GM23338 (cell line): ENCODE results near the gene UCN. TPM values are rescaled to one million over a fixed set of nuclear protein-coding genes. Genes with fewer than 3 reads are reported as not detected.
A peak's percentile ranks its signal among the peaks of the same experiment; 100 is the strongest.

ENCODE experiments used
- ATAC-seq: fragments of 200-7000 bp; cut with Tn5 transposase; 3 replicates; pipeline ENCODE4 v1.9.1; 2020
- DNase-seq: peaks from one replicate; pipeline ENCODE4 v3.0.0-alpha.2; 2015; ENCODE audit warnings: low spot score
- H2AFZ ChIP-seq: fragments of 200-600 bp; sonication (generic); 2 replicates; pipeline ENCODE4 v1.8.0; 2016; ENCODE audit warnings: antibody characterized with exemption, mild to moderate bottlenecking, moderate library complexity
- H3F3A ChIP-seq: fragments of 200-600 bp; sonication (generic); replicated peaks from 2 replicates; pipeline ENCODE4 v1.8.0; 2017; ENCODE audit warnings: antibody characterized with exemption, mixed run types, low read depth
- H3K27ac ChIP-seq: fragments of 200-600 bp; sonication (generic); 2 replicates; pipeline ENCODE4 v1.6.1; 2016; ENCODE audit warnings: low read depth
- H3K27me3 ChIP-seq: fragments of 200-600 bp; sonication (generic); 2 replicates; pipeline ENCODE4 v1.8.0; 2016; ENCODE audit warnings: mild to moderate bottlenecking, mixed run types, moderate library complexity; ENCODE audit not compliant: insufficient read depth
- H3K36me3 ChIP-seq: fragments of 200-600 bp; sonication (generic); 2 replicates; pipeline ENCODE4 v1.8.0; 2016; ENCODE audit warnings: mild to moderate bottlenecking; ENCODE audit not compliant: insufficient read depth
- H3K4me1 ChIP-seq: fragments of 200-600 bp; sonication (generic); 2 replicates; pipeline ENCODE4 v1.8.0; 2016; ENCODE audit warnings: mild to moderate bottlenecking, moderate library complexity; ENCODE audit not compliant: insufficient read depth
- H3K4me2 ChIP-seq: fragments of 200-600 bp; sonication (generic); 2 replicates; pipeline ENCODE4 v1.7.1; 2017; ENCODE audit warnings: mixed run types
- H3K4me3 ChIP-seq: fragments of 200-600 bp; sonication (generic); 2 replicates; pipeline ENCODE4 v1.6.1; 2016; ENCODE audit warnings: mixed run types
- H3K79me2 ChIP-seq: fragments of 200-600 bp; sonication (generic); replicated peaks from 2 replicates; pipeline ENCODE4 v1.8.0; 2017; ENCODE audit warnings: mild to moderate bottlenecking; ENCODE audit not compliant: insufficient read depth
- H3K9me2 ChIP-seq: fragments of 200-600 bp; sonication (generic); 2 replicates; pipeline ENCODE4 v1.8.0; 2017; ENCODE audit not compliant: insufficient read depth
- H4K20me1 ChIP-seq: fragments of 200-600 bp; sonication (generic); replicated peaks from 2 replicates; pipeline ENCODE4 v1.8.0; 2017; ENCODE audit warnings: mild to moderate bottlenecking; ENCODE audit not compliant: insufficient read depth
- H3K27ac Mint-ChIP-seq: 2 replicates; pipeline ENCODE4 v1.8.0; 2020; ENCODE audit warnings: inconsistent platforms, mild to moderate bottlenecking, moderate library complexity, mixed read lengths
- H3K27me3 Mint-ChIP-seq: 3 replicates; pipeline ENCODE4 v1.8.0; 2022; ENCODE audit warnings: low read depth, mild to moderate bottlenecking, moderate library complexity, mixed read lengths, inconsistent platforms; ENCODE audit not compliant: insufficient read depth, poor library complexity
- H3K36me3 Mint-ChIP-seq: 3 replicates; pipeline ENCODE4 v1.8.0; 2021; ENCODE audit warnings: low read depth, mild to moderate bottlenecking, inconsistent platforms, moderate library complexity, mixed read lengths
- H3K4me1 Mint-ChIP-seq: 3 replicates; pipeline ENCODE4 v1.8.0; 2020; ENCODE audit warnings: mild to moderate bottlenecking, inconsistent platforms, mixed read lengths
- H3K4me3 Mint-ChIP-seq: 3 replicates; pipeline ENCODE4 v1.8.0; 2021; ENCODE audit warnings: moderate library complexity, mild to moderate bottlenecking, inconsistent platforms, mixed read lengths
- H3K9me3 Mint-ChIP-seq: 3 replicates; pipeline ENCODE4 v1.8.0; 2020; ENCODE audit warnings: moderate library complexity, mild to moderate bottlenecking, inconsistent platforms, mixed read lengths
- EZH2phosphoT487 ChIP-seq: fragments of 200-600 bp; sonication (generic); IDR thresholded peaks from one replicate; pipeline ENCODE4 v1.8.1; 2018; ENCODE audit warnings: antibody characterized with exemption; ENCODE audit not compliant: unreplicated experiment
- JUNB ChIP-seq: IDR thresholded peaks from one replicate; pipeline ENCODE4 v1.6.1; 2016; ENCODE audit warnings: antibody characterized with exemption; ENCODE audit not compliant: unreplicated experiment
- NANOG ChIP-seq: IDR thresholded peaks from 2 replicates; pipeline ENCODE4 v1.6.1; 2016; ENCODE audit warnings: antibody characterized with exemption, borderline replicate concordance
- POLR2AphosphoS5 ChIP-seq: IDR thresholded peaks from 2 replicates; pipeline ENCODE4 v1.6.1; 2016; ENCODE audit warnings: antibody characterized with exemption, low read depth
- ZNF114 ChIP-seq: fragments of 250-450 bp; sonication (Bioruptor Pico); IDR thresholded peaks from 2 replicates; pipeline ENCODE4 v1.5.0; 2020; ENCODE audit warnings: mild to moderate bottlenecking, moderate library complexity
- polyA plus RNA-seq: library from polyadenylated mRNA; unstranded; fragments of >200 nt; fragmentation: Nextera tagmentation; extraction: Ambion mirVana; gene quantifications from 2 replicates; pipeline ENCODE4 v1.2.1, GENCODE V29; 2016
- total RNA-seq: library from RNA; depleted of rRNA; stranded (reverse); fragments of >200 nt; shearing (Covaris generic); gene quantifications from 2 replicates; pipeline ENCODE4 v1.2.3, GENCODE V29; 2014
- TF ChIP-seq, protein P1 (sequence below): IDR thresholded peaks from one replicate; pipeline ENCODE4 v1.6.1; 2018; ENCODE audit warnings: antibody characterized with exemption; ENCODE audit not compliant: unreplicated experiment
- TF ChIP-seq, protein P2 (sequence below): fragments of 250-450 bp; sonication (Bioruptor Pico); IDR thresholded peaks from 2 replicates; pipeline ENCODE4 v1.5.0; 2020; ENCODE audit warnings: mild to moderate bottlenecking, moderate library complexity

UCN gene
- total and polyA plus RNA-seq, 2 experiments from 2014 or later: 0.59 to 0.99 TPM

DNA sequence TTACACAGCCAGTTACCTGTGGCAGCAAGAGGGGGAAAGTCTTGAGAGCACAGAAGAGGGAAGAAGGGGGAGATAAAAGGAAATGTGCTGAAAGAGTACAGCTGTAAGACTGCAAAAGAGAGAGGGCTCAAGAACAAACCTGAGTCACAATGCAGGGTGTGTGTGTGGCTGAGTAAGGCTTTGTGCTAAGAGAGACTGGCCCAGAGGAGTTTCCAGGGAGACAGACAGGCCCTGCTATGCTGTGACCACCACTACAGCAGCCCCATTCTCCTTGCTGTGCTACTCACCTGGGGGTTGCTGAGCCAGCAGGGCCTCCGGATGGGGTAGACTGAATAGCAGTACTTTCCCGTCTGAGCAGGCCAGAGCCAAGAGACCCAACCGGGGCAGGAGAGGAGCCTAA is 27.1 kb upstream of the UCN start (continued):
- TF ChIP-seq, protein P1, sequence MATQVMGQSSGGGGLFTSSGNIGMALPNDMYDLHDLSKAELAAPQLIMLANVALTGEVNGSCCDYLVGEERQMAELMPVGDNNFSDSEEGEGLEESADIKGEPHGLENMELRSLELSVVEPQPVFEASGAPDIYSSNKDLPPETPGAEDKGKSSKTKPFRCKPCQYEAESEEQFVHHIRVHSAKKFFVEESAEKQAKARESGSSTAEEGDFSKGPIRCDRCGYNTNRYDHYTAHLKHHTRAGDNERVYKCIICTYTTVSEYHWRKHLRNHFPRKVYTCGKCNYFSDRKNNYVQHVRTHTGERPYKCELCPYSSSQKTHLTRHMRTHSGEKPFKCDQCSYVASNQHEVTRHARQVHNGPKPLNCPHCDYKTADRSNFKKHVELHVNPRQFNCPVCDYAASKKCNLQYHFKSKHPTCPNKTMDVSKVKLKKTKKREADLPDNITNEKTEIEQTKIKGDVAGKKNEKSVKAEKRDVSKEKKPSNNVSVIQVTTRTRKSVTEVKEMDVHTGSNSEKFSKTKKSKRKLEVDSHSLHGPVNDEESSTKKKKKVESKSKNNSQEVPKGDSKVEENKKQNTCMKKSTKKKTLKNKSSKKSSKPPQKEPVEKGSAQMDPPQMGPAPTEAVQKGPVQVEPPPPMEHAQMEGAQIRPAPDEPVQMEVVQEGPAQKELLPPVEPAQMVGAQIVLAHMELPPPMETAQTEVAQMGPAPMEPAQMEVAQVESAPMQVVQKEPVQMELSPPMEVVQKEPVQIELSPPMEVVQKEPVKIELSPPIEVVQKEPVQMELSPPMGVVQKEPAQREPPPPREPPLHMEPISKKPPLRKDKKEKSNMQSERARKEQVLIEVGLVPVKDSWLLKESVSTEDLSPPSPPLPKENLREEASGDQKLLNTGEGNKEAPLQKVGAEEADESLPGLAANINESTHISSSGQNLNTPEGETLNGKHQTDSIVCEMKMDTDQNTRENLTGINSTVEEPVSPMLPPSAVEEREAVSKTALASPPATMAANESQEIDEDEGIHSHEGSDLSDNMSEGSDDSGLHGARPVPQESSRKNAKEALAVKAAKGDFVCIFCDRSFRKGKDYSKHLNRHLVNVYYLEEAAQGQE: no peak
- no peak for TF ChIP-seq JUNB

DNA sequence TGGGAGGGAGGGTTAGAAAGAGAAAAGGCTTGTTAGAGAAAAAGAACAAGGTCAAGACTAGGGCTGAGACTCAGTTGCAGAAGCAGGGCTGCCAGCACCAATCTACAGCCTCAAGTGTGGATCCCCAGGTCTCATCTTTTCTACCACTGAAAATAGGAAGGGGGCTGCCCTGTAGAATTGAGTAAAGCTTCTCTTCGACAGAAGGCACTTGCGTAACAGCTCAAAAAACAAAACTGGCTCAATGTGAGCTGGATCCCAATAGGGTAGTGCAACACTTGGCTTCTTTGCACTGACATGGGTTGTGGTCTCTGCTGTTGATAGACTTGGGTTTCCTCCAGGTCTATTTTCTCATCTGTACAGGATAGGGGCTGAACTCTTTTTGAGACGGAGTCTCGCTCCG is 16.5 kb upstream of the UCN start:
- no peaks in the 10 kb centered on the region for H3K27me3 ChIP-seq
- H3K27ac ChIP-seq: peak overlapping the region; percentile 64; the same call in 1 of the 2 replicates
- no peaks in the 10 kb centered on the region for H3K9me2 ChIP-seq
- no peak overlapping the region for H3K4me3 ChIP-seq
- TF ChIP-seq POLR2AphosphoS5: peak; percentile 11; the same call in 1 of the 2 replicates
- TF ChIP-seq JUNB: no peak
- no peak for TF ChIP-seq EZH2phosphoT487
- Mint-ChIP-seq H3K27me3 (peaks cover 8% of the 10 kb centered on the region), H3K36me3 (peaks cover 41% of the 10 kb centered on the region), H3K9me3 (no peaks in the 10 kb centered on the region), H3K4me3 (peak overlapping the region; percentile 17; the same call in 1 of the 3 replicates), H3K27ac (no peak overlapping the region), H3K4me1 (peaks cover 10% of the 10 kb centered on the region)
- no peak for DNase-seq
- peaks cover 14% of the 10 kb centered on the region for H3K4me1 ChIP-seq
- H3K4me2 ChIP-seq: no peak overlapping the region
- peaks cover 5% of the 10 kb centered on the region for H3K79me2 ChIP-seq
- no peak overlapping the region for H2AFZ ChIP-seq
- ATAC-seq: no peak
- H3K36me3 ChIP-seq: peaks cover 27% of the 10 kb centered on the region
- H4K20me1 ChIP-seq: no peaks in the 10 kb centered on the region
- peaks cover 23% of the 10 kb centered on the region; the same call in 1 of the 2 replicates for H3F3A ChIP-seq

DNA sequence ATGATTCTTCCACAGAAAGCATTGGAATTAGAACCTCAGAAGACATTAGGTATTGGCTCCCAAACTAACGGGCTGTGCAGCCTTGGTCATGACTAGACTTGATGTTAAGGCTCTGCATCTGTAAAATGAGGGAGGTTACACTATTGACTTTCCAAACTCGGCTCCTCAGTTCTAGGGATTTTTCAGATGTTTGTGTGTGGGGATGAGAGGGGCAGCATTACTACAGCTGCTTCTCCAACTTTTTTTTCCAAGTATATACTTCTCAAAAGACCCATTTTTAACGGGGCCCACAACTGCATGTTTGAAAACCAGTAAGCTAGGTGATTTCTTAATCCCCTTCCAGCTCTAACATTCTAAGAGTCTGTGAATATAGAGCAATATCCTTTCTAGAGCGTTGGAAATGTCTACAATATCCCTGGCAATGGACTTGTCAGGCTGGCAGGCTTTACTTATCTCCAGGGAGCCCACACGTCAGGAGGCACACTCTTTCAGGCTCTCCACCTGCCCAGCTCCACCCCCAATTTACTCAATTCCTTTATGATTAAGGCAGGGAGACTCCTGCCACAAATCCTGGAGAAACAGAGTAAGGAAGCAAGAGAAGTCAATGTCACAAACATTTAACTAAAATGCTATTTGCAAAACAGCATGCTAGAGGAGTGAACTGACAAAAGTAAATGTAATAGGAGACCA is 15.5 kb upstream of the UCN start:
- peak overlapping the region; percentile 98 for H3K4me3 Mint-ChIP-seq
- Histone ChIP-seq H3K27me3 (no peaks in the 10 kb centered on the region), H2AFZ (peak overlapping the region; percentile 66), H3K4me3 (peak overlapping the region; percentile 99), H3K36me3 (peaks cover 18% of the 10 kb centered on the region), H3K9me2 (no peaks in the 10 kb centered on the region), H4K20me1 (no peaks in the 10 kb centered on the region), H3K79me2 (peaks cover 5% of the 10 kb centered on the region), H3K27ac (peak overlapping the region; percentile 95), H3K4me2 (peak overlapping the region; percentile 99), H3F3A (peaks cover 21% of the 10 kb centered on the region; the same call in 1 of the 2 replicates), H3K4me1 (peaks cover 14% of the 10 kb centered on the region)
- peaks cover 10% of the 10 kb centered on the region for H3K4me1 Mint-ChIP-seq
- H3K27ac Mint-ChIP-seq: peak overlapping the region; percentile 99
- DNase-seq: peak; percentile 37
- peaks cover 4% of the 10 kb centered on the region for H3K27me3 Mint-ChIP-seq
- peaks cover 32% of the 10 kb centered on the region for H3K36me3 Mint-ChIP-seq
- H3K9me3 Mint-ChIP-seq: no peaks in the 10 kb centered on the region
- peak; percentile 5; the same call in 2 of the 3 replicates for ATAC-seq
- TF ChIP-seq, protein P2, sequence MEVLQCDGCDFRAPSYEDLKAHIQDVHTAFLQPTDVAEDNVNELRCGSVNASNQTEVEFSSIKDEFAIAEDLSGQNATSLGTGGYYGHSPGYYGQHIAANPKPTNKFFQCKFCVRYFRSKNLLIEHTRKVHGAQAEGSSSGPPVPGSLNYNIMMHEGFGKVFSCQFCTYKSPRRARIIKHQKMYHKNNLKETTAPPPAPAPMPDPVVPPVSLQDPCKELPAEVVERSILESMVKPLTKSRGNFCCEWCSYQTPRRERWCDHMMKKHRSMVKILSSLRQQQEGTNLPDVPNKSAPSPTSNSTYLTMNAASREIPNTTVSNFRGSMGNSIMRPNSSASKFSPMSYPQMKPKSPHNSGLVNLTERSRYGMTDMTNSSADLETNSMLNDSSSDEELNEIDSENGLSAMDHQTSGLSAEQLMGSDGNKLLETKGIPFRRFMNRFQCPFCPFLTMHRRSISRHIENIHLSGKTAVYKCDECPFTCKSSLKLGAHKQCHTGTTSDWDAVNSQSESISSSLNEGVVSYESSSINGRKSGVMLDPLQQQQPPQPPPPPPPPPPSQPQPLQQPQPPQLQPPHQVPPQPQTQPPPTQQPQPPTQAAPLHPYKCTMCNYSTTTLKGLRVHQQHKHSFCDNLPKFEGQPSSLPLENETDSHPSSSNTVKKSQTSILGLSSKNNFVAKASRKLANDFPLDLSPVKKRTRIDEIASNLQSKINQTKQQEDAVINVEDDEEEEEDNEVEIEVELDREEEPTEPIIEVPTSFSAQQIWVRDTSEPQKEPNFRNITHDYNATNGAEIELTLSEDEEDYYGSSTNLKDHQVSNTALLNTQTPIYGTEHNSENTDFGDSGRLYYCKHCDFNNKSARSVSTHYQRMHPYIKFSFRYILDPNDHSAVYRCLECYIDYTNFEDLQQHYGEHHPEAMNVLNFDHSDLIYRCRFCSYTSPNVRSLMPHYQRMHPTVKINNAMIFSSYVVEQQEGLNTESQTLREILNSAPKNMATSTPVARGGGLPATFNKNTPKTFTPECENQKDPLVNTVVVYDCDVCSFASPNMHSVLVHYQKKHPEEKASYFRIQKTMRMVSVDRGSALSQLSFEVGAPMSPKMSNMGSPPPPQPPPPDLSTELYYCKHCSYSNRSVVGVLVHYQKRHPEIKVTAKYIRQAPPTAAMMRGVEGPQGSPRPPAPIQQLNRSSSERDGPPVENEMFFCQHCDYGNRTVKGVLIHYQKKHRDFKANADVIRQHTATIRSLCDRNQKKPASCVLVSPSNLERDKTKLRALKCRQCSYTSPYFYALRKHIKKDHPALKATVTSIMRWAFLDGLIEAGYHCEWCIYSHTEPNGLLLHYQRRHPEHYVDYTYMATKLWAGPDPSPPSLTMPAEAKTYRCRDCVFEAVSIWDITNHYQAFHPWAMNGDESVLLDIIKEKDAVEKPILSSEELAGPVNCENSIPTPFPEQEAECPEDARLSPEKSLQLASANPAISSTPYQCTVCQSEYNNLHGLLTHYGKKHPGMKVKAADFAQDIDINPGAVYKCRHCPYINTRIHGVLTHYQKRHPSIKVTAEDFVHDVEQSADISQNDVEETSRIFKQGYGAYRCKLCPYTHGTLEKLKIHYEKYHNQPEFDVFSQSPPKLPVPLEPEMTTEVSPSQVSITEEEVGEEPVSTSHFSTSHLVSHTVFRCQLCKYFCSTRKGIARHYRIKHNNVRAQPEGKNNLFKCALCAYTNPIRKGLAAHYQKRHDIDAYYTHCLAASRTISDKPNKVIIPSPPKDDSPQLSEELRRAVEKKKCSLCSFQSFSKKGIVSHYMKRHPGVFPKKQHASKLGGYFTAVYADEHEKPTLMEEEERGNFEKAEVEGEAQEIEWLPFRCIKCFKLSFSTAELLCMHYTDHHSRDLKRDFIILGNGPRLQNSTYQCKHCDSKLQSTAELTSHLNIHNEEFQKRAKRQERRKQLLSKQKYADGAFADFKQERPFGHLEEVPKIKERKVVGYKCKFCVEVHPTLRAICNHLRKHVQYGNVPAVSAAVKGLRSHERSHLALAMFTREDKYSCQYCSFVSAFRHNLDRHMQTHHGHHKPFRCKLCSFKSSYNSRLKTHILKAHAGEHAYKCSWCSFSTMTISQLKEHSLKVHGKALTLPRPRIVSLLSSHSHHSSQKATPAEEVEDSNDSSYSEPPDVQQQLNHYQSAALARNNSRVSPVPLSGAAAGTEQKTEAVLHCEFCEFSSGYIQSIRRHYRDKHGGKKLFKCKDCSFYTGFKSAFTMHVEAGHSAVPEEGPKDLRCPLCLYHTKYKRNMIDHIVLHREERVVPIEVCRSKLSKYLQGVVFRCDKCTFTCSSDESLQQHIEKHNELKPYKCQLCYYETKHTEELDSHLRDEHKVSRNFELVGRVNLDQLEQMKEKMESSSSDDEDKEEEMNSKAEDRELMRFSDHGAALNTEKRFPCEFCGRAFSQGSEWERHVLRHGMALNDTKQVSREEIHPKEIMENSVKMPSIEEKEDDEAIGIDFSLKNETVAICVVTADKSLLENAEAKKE (CRISPR knock-in tag): no peak
- no peak for TF ChIP-seq JUNB
- TF ChIP-seq ZNF114 (CRISPR knock-in tag): no peak
- no peak for TF ChIP-seq EZH2phosphoT487
- no peak for TF ChIP-seq NANOG
